ENCODE results near the gene NACC2. TPM values are rescaled to one million over a fixed set of nuclear protein-coding genes. Genes with fewer than 3 reads are reported as not detected.

The NACC2 gene
- total RNA-seq, 6 experiments from 2014 or later = 10.9 to 25.8 (median 13.8) TPM

- TF ChIP-seq POLR2A (IDR thresholded peaks at IDR 0.05) (no peak), CTCF (IDR thresholded peaks at IDR 0.05) (no peak)
- Histone ChIP-seq H3K4me3 (peak overlapping the region; percentile 74 to 91 (median 82)), H3K9me3 (no peaks in the 10 kb centered on the region), H3K4me1 (peaks cover 0 to 35% (median 16%) of the 10 kb centered on the region in 4 donors), H3K36me3 (no peaks in the 10 kb centered on the region), H3K27ac (peak overlapping the region; percentile 49 to 90 (median 79)), H3K27me3 (no peaks in the 10 kb centered on the region)
- peak; percentile 40 to 52 (median 44) for ATAC-seq
- peak in 1 of 3 donors; percentile 51 for DNase-seq
- intact Hi-C loops (cut with DNase I) = no loop called here
- 28% methylated on average over 8 of the region's 16 CpGs for WGBS (ENCODE audit: insufficient coverage, low coverage, low lambda C conversion rate, missing lambda C conversion rate)
Measured at GRCh38 chr9:136093346-136093986, 1.6 kb downstream of the NACC2 start.

DNA sequence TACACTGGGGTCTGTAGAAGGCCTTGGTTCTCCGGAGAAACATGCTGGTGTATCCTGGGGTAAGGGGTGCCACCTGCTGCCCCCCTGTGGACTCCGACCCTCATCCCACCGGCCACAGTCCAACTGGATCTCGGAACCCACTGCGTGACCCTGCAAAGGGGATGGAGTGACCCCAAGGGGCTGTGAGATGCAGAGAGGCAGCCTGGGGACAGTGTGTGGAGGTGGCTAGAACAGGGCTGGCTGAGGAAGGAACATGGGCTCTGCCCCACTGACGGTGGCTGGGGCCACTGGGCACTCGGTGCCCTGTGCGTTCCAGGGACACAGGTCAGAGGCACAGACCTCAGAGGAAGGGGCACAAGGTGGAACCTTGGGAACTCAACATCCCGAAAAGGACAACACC, 2.3 kb downstream of the NACC2 start:
- WGBS (ENCODE audit: insufficient coverage, low coverage, low lambda C conversion rate, missing lambda C conversion rate) = 41% methylated on average over 2 of the region's 9 CpGs
- no peaks in the 10 kb centered on the region for H3K9me3 ChIP-seq
- ATAC-seq (no peak), DNase-seq (peak in 1 of 3 donors; percentile 16)
- TF ChIP-seq POLR2A (IDR thresholded peaks at IDR 0.05) = no peak
- TF ChIP-seq CTCF (IDR thresholded peaks at IDR 0.05) = no peak
- H3K4me3 ChIP-seq = peak overlapping the region in 1 of 3 donors; percentile 82
- no peaks in the 10 kb centered on the region for H3K36me3 ChIP-seq
- H3K27ac ChIP-seq = no peak overlapping the region
- intact Hi-C loops (cut with DNase I) = no loop called here
- H3K4me1 ChIP-seq = peaks cover 0 to 35% (median 16%) of the 10 kb centered on the region in 4 donors
- H3K27me3 ChIP-seq = no peaks in the 10 kb centered on the region

DNA sequence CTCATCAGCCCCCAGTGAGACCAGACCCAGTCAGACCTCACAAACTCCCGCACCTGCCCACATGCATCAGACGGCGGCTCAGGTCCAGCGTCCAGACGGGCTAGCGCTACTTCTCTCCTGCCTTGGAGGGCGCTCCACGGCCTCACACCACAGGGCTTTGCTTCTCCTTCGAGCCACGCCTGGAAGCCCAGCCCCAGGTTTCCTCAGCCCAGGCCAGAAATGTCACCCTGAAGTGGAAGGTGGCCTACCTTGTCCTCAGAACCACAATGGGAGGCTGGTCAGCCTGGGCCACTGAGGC, 2.8 kb downstream of the NACC2 start:
- intact Hi-C loops (cut with DNase I) = no loop called here
- no CpG with 5 or more reads among the region's 10 CpGs for WGBS (ENCODE audit: insufficient coverage, low coverage, low lambda C conversion rate, missing lambda C conversion rate)
- H3K9me3 ChIP-seq = no peaks in the 10 kb centered on the region
- DNase-seq (peak in 1 of 3 donors; percentile 15), ATAC-seq (no peak)
- no peaks in the 10 kb centered on the region for H3K36me3 ChIP-seq
- peaks cover 0 to 35% (median 16%) of the 10 kb centered on the region in 4 donors for H3K4me1 ChIP-seq
- H3K27ac ChIP-seq = no peak overlapping the region
- TF ChIP-seq POLR2A (IDR thresholded peaks at IDR 0.05) (no peak), CTCF (IDR thresholded peaks at IDR 0.05) (no peak)
- no peaks in the 10 kb centered on the region for H3K27me3 ChIP-seq
- H3K4me3 ChIP-seq = no peak overlapping the region

GRCh38 chr9:136091582-136092352, 3.3 kb downstream of the NACC2 start:
- no peaks in the 10 kb centered on the region for H3K36me3 ChIP-seq
- H3K27me3 ChIP-seq = no peaks in the 10 kb centered on the region
- no peak overlapping the region for H3K27ac ChIP-seq
- peaks cover 0 to 35% (median 16%) of the 10 kb centered on the region in 4 donors for H3K4me1 ChIP-seq
- TF ChIP-seq POLR2A (IDR thresholded peaks at IDR 0.05) (no peak), CTCF (IDR thresholded peaks at IDR 0.05) (no peak)
- 81% methylated on average over 6 of the region's 20 CpGs for WGBS (ENCODE audit: insufficient coverage, low coverage, low lambda C conversion rate, missing lambda C conversion rate)
- no peaks in the 10 kb centered on the region for H3K9me3 ChIP-seq
- peak in 1 of 3 donors; percentile 7 for DNase-seq
- H3K4me3 ChIP-seq = no peak overlapping the region
- intact Hi-C loops (cut with DNase I) = no loop called here
- ATAC-seq = no peak

Data from right lobe of liver (tissue), 6 donors.